ENCODE data around the gene PLXND1.

- TF ChIP-seq CTCF (IDR thresholded peaks at IDR 0.05) (no peak), POLR2A (IDR thresholded peaks at IDR 0.05) (no peak)
Measured at GRCh38 chr3:129605922-129606635, 397 bp downstream of the PLXND1 start.

All from lower leg skin (tissue), 3 donors.